HS-27A (cell line): ENCODE results near the gene CHORDC1.
"Not testable (repeated sequence)": the region's sequence is repeated elsewhere in the genome, so short reads cannot be mapped to it uniquely, and the experiment has no call there.

Source experiments
- DNase-seq: peaks from one replicate; pipeline ENCODE4 v3.0.0-alpha.2; 2012; ENCODE audit warnings: low read depth, missing footprints

Gene CHORDC1

GRCh38 chr11:90216611-90217010 is 6.2 kb downstream of the CHORDC1 start:
- DNase-seq = no peak

- DNase-seq = no peak
These were observed 9.5 kb downstream of the CHORDC1 start for GRCh38 chr11:90213322-90213721.

DNA sequence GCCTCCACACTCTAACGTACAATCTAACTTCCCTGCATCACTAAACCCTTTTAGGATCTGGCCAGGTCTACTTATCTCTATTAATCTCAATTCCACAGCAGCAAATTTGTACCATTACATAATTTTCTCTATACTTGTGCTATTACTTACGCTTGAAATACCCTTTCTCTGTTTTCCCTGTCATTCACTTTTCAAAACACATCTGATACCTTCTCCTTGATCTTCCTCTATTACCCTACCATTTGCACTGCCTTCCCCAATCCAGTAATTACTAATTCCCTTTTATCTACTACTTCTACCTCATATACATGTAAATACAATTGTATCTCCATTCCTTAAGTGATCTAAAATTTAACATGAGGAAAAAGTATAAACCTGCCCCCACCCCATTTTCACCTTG is 14.0 kb downstream of the CHORDC1 start:
- no peak for DNase-seq

DNA sequence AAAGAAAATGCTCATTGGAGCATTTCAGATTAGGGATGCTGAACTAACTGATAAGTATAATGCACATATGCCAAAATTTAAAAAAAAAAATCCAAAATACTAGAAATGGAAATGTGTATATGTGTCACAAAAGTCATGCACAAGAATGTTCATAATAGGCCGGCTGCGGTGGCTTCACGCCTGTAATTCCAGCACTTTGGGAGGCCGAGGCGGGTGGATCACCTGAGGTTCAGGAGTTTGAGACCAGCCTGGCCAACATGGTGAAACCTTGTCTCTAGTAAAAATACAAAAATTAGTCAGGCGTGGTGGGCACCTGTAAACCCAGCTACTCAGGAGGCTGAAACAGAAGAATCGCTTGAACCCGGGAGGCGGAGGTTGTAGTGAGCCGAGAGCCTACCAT is 14.9 kb downstream of the CHORDC1 start:
- not testable (repeated sequence) for DNase-seq

DNA sequence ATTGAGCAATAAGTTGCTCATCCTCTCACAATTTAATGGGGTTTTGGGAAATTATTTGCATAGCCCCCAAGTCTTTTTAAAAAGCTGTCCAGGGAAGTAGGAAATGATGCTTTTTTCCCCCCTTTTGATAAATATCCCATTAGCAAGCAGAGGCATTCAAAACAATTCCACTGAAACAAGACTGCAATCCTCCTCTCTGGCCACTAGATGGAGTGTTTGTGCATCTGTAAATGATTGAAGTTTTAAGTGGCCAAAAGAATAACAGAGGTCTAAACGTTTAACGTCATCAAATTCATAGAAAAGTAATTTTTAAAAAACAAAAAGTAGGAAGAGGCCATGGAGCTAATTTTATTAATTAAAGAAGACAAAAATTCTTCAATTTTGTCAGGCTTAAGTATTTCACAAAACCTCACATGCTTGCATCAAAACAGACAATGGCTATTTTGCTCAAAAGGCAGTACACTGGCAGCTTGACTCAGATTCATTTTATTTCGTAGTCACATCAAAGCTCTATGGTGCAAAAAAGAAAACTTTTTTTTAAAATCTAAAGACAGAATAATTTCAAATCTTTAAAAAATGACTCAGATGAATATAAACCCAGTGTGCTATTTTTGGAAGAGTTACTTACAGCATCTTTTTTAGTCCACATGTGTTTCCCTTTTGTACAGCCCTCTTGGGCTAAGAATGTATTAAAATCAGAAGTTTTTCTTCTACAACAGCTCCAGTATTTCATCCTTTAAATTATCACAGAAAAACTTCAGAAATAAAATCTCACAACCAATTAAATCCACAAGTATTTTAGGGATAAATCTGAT is 17.8 kb downstream of the CHORDC1 start:
- no peak for DNase-seq

- DNase-seq = no peak
These were observed 18.4 kb downstream of the CHORDC1 start for GRCh38 chr11:90204407-90204806.

DNA sequence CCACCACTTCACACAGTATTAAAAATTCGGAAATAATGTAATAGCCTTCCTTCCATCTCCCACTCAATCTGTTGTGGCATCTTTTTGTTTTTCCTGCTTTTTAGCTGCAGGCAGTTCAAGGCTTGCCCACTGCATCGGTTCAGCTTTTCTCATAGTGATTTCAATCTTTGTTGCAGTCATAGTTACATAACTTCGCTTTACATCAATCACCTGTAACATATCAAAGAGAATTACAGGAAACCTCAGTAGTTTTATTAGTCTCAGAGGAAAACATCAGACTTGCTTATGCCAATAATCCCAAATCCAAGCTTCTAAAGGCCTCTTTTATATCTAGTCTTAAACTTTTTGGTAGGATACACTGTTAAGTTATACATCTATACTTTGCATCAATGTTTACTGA is 20.5 kb downstream of the CHORDC1 start:
- no peak for DNase-seq

- no peak for DNase-seq
These were observed 25.5 kb downstream of the CHORDC1 start for GRCh38 chr11:90197377-90197776.

DNA sequence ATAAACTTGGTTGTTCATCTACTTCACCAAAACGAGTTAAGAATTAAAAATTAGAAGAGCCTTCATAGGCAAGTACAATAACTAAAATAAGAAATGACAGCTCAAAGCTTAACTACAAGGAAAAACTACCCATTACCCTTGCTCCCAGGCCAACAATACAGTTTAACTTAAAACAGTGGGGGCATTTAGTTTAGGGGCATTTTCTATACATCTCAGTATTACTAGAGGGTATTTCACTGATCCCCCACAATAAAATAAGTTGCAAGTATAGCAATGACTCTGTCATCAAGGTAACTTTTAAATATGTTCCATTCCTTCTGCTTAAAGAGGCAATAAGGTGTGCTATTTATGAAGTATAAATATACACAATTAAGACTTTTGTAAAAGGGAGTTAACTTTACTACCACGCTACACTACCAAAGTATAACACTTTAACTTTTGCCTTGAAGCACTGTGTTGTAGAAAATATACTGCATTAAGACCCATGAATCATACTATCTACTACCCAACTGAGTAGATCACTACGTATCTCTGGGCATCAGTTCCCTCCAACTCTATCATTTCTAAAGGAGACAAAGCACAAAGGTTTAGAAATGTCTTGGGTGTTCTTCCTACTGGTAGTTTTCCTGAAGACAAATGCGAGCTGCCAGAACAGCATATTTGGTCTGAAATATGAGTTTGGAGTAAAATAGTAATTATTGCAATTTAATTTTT is 29.8 kb downstream of the CHORDC1 start:
- DNase-seq = no peak

DNA sequence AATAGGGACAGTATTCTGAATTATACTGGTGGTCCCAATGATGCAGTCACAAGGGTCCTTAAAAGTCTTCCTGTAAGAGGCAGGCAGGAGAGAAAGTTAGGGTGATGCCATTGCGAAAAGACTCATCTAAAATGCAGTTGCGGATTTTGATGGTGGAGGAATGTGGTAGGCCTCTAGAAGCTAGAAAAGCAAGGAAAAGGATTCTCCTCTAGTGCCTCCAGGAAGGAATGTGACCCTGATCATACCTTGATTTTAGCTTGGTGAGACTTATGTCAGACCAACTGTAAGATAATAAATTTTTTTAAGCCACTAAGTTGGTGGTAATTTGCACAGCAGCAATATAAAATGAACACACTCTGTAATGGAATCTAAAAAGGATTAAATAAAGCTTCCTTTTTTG is 33.8 kb downstream of the CHORDC1 start:
- DNase-seq = no peak

DNA sequence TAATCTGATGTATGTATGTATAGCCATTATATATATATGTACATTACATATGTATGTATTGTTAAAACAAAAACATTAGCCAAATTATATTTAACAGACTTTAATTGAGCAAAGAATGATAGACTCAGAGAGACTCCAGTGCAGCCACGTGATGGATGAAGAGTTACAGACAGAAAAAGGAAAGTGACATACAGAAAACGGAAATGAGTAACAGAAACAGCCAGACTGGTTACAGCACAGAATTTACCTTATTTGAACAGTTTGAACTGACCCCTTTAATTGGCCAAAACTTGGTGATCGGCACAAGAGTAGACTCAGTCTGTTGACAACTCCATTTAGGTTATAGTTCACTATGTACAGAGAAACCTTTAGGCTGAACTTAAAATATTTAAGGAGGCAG is 35.0 kb downstream of the CHORDC1 start:
- DNase-seq = no peak

DNA sequence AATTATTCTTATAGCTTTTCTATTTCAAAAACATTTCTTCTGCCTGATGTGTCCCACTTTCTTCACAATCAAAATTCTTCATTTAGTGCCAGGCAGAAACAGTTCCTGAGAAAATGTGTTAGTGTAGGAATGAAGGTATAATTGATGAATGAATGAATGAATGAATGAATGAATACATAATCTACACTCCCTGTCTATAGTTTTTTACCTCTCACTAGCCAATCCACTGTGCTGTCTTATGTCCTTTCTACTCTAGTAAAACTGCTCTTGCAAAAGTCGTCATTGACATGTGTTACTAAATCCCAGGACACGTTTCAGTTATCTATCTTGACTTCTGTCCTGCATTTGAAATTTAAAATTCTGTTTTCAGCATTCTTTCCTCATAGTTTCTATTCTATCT is 42.9 kb downstream of the CHORDC1 start:
- DNase-seq = no peak

DNA sequence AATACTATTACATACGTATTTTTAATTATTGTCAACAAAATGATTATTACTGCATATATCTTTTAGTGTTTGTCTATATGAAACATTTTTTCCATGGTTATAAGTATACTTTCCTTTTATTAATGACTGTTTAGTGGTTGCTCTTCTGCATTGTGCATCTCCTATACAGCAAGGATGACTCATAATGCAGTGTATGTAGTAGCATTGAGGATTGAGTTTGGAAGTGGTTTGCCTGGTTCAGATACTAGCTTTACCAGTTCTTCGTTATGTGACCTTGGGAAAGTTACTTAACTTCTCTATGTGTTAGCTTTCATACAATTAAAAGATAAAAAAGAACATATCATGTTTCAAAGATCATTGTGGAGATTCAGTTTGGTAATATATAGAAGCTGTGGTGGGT is 44.1 kb downstream of the CHORDC1 start:
- no peak for DNase-seq

DNA sequence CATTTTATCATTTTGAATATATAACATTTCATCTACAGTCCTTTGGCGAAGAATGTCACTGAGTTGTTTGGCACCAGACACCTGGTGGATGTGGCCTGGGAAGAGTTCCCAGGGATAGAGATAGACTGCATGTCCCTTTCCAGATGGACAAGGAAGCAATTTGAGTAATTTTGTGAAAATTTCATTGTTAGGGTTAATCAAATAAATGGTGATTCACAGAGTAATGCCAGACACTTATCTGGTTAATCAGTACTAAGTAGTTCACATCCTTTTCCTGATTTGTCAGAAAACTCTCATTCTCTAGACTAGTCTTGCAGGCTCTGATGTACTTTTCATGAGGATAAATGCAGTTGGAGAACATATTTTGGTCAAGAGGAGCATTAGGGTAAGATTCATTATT is 46.8 kb downstream of the CHORDC1 start:
- DNase-seq = no peak

- DNase-seq = no peak
These were observed 51.5 kb downstream of the CHORDC1 start for GRCh38 chr11:90171359-90171758.

DNA sequence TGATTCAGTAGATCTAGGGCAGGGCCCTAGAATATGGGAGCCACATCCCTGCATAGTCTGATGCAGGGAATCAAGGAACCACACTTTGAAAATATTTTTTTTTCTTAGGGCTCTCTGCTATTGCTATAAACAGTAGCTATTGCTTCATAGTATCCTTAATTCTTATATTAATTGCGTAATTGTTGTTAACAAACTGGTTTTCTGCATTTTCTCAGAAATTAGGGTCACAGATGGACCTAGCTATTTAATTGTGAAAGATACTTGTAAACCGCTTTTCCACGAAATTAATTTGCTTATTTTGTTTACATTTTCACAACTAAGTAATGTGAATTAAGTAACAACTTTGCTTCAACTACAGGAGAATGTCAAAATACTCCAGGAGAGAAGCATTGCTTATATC is 54.3 kb downstream of the CHORDC1 start:
- no peak for DNase-seq

GRCh38 chr11:90167704-90168103 is 55.1 kb downstream of the CHORDC1 start:
- DNase-seq = not testable (repeated sequence)

GRCh38 chr11:90166982-90167573 is 55.8 kb downstream of the CHORDC1 start:
- not testable (repeated sequence) for DNase-seq
